IMR-90 (cell line): ENCODE results near the gene CUBN. TPM values are rescaled to one million over a fixed set of nuclear protein-coding genes. Genes with fewer than 3 reads are reported as not detected.

ENCODE experiments used
- ATAC-seq: fragments of 200-7000 bp; cut with Tn5 transposase; 2 replicates; pipeline ENCODE4 v1.9.1; 2020; ENCODE audit warnings: low read depth, mild to moderate bottlenecking, moderate library complexity
- BruUV-seq: library from RNA; stranded (reverse); fragments of 400-500 nt; replicated peaks from 2 replicates; lab custom pipeline; 2021; lab: Mats Ljungman, UMichigan
- CTCF ChIA-PET: fragments of 300-600 bp; formaldehyde crosslinking; extraction: SDS; loops from one replicate; lab custom pipeline; 2021; ENCODE audit warnings: antibody characterized with exemption; lab: Yijun Ruan, JAX
- POLR2A ChIA-PET: fragments of 300-600 bp; sonication (Branson Sonifier 250); formaldehyde crosslinking; loops from one replicate; lab custom pipeline; 2022; ENCODE audit warnings: antibody characterized with exemption; ENCODE audit not compliant: unreplicated experiment; lab: Charles Lee
- DNase-seq: peaks from one replicate; pipeline ENCODE4 v3.0.0; 2013
- H2AFZ ChIP-seq: replicated peaks from 2 replicates; pipeline ENCODE3; 2013; ENCODE audit warnings: low read length, mild to moderate bottlenecking; ENCODE audit not compliant: poor library complexity
- H2AK5ac ChIP-seq: 2 replicates; pipeline ENCODE4 v1.6.1; 2013; ENCODE audit warnings: low read depth, low read length, inconsistent platforms
- H2AK9ac ChIP-seq: replicated peaks from 2 replicates; pipeline ENCODE3; 2013; ENCODE audit warnings: mild to moderate bottlenecking, low read depth, low read length, moderate library complexity; ENCODE audit not compliant: poor library complexity
- H2BK120ac ChIP-seq: 2 replicates; pipeline ENCODE4 v1.6.1; 2013; ENCODE audit warnings: low read depth, low read length, inconsistent platforms
- H2BK15ac ChIP-seq: 3 replicates; pipeline ENCODE4 v1.6.1; 2013; ENCODE audit warnings: low read depth, low read length, inconsistent platforms
- H2BK20ac ChIP-seq: 2 replicates; pipeline ENCODE4 v1.6.1; 2013; ENCODE audit warnings: low read depth, mild to moderate bottlenecking, inconsistent platforms, low read length, moderate library complexity
- H2BK5ac ChIP-seq: 2 replicates; pipeline ENCODE4 v1.6.1; 2013; ENCODE audit warnings: mild to moderate bottlenecking, low read depth, low read length, inconsistent platforms; ENCODE audit not compliant: poor library complexity, severe bottlenecking
- H3K14ac ChIP-seq: replicated peaks from 2 replicates; pipeline ENCODE4 v1.6.1; 2013; ENCODE audit warnings: low read depth, low read length, inconsistent platforms
- H3K18ac ChIP-seq: 2 replicates; pipeline ENCODE4 v1.6.1; 2013; ENCODE audit warnings: low read depth, low read length, control low read depth
- H3K23ac ChIP-seq: 2 replicates; pipeline ENCODE4 v1.6.1; 2013; ENCODE audit warnings: low read depth, low read length, inconsistent platforms
- H3K27ac ChIP-seq: 2 replicates; pipeline ENCODE4 v1.5.1; 2013; ENCODE audit warnings: mild to moderate bottlenecking, control low read depth, low read length; ENCODE audit not compliant: insufficient read depth
- H3K27me3 ChIP-seq: 2 replicates; pipeline ENCODE4 v1.6.1; 2013; ENCODE audit warnings: low read length; ENCODE audit not compliant: control insufficient read depth, insufficient read depth
- H3K36me3 ChIP-seq: 2 replicates; pipeline ENCODE4 v1.6.1; 2013; ENCODE audit warnings: low read length, mixed read lengths; ENCODE audit not compliant: control insufficient read depth, insufficient read depth
- H3K4ac ChIP-seq: 2 replicates; pipeline ENCODE4 v1.6.1; 2013; ENCODE audit warnings: low read depth, low read length, inconsistent platforms
- H3K4me1 ChIP-seq: 2 replicates; pipeline ENCODE4 v1.6.1; 2013; ENCODE audit warnings: low read length, mixed read lengths; ENCODE audit not compliant: control insufficient read depth, insufficient read depth
- H3K4me2 ChIP-seq: 2 replicates; pipeline ENCODE4 v1.6.1; 2013; ENCODE audit warnings: low read depth, mild to moderate bottlenecking, control low read depth, low read length, moderate library complexity
- H3K4me3 ChIP-seq: 2 replicates; pipeline ENCODE4 v1.5.1; 2013; ENCODE audit warnings: low read depth, mild to moderate bottlenecking, control low read depth, low read length, moderate library complexity; ENCODE audit not compliant: insufficient read depth
- H3K56ac ChIP-seq: 2 replicates; pipeline ENCODE4 v1.6.1; 2013; ENCODE audit warnings: low read length, inconsistent platforms; ENCODE audit not compliant: insufficient read depth; ENCODE audit errors: extremely low read depth
- H3K79me1 ChIP-seq, 2 experiments: 2 replicates each; pipeline ENCODE4 v1.6.1; 2013; ENCODE audit warnings: low read length in 2 of 2, inconsistent platforms in 1 of 2, low read depth in 1 of 2
- H3K9ac ChIP-seq: 2 replicates; pipeline ENCODE4 v1.6.1; 2013; ENCODE audit warnings: low read depth, low read length, control low read depth
- H3K9me1 ChIP-seq: 2 replicates; pipeline ENCODE4 v1.6.1; 2013; ENCODE audit warnings: low read length, inconsistent platforms; ENCODE audit not compliant: insufficient read depth
- H3K9me3 ChIP-seq: 2 replicates; pipeline ENCODE4 v1.6.1; 2013; ENCODE audit warnings: low read length; ENCODE audit not compliant: control insufficient read depth, insufficient read depth
- H4K20me1 ChIP-seq: 2 replicates; pipeline ENCODE4 v1.6.1; 2013; ENCODE audit warnings: low read length, inconsistent platforms; ENCODE audit not compliant: insufficient read depth
- H4K5ac ChIP-seq: 2 replicates; pipeline ENCODE4 v1.6.1; 2013; ENCODE audit warnings: mild to moderate bottlenecking, low read depth, low read length, control low read depth
- H4K8ac ChIP-seq, 2 experiments: 2 replicates each; pipeline ENCODE4 v1.6.1; 2013; ENCODE audit warnings: low read depth in 2 of 2, low read length in 2 of 2, control low read depth in 1 of 2, inconsistent platforms in 1 of 2
- H4K91ac ChIP-seq: 2 replicates; pipeline ENCODE4 v1.6.1; 2013; ENCODE audit warnings: low read depth, low read length, inconsistent platforms; ENCODE audit not compliant: insufficient read depth
- BHLHE40 ChIP-seq: fragments of 150-350 bp; IDR thresholded peaks from 2 replicates; pipeline ENCODE4 v1.6.1; 2016; ENCODE audit warnings: mild to moderate bottlenecking, low read depth, low read length
- CEBPB ChIP-seq: IDR thresholded peaks from 2 replicates; pipeline ENCODE4 v1.6.1; 2012; ENCODE audit warnings: low read depth, low read length, improper control_type of control experiment
- NFE2L2 ChIP-seq: fragments of 150-350 bp; IDR thresholded peaks from 2 replicates; pipeline ENCODE4 v1.6.1; 2016; ENCODE audit warnings: low read depth, mild to moderate bottlenecking, low read length
- RFX5 ChIP-seq: IDR thresholded peaks from 2 replicates; pipeline ENCODE4 v1.8.0; 2012; ENCODE audit warnings: low read depth, mild to moderate bottlenecking, low read length, moderate library complexity
- SMC3 ChIP-seq: fragments of 150-350 bp; IDR thresholded peaks from 2 replicates; pipeline ENCODE4 v1.6.1; 2016; ENCODE audit warnings: low read depth, mild to moderate bottlenecking, antibody characterized with exemption, low read length, moderate library complexity
- USF2 ChIP-seq: fragments of 150-350 bp; IDR thresholded peaks from 2 replicates; pipeline ENCODE4 v1.6.1; 2017; ENCODE audit warnings: mild to moderate bottlenecking, antibody characterized with exemption, low read length, low read depth
- WGBS, 2 experiments: methylation state at CpG; one replicate each; pipeline versions ENCODE4 v1.1.5 to v1.1.7; 2013; ENCODE audit warnings: missing lambda C conversion rate in 2 of 2; ENCODE audit not compliant: insufficient read length in 1 of 2; ENCODE audit errors: extremely low coverage in 2 of 2; 5-methylcytosine and 5-hydroxymethylcytosine counted together
- dilution Hi-C: fragments of 300-500 bp; cut with HindIII; formaldehyde crosslinking; loops from one replicate; pipeline ENCODE4 v1.14.3; 2018; ENCODE audit warnings: low sequenced_read_pairs; ENCODE audit not compliant: unreplicated experiment
- in situ Hi-C: fragments of 300-500 bp; cut with MboI; formaldehyde crosslinking; loops from 3 replicates; pipeline ENCODE4 v1.14.3; 2019; ENCODE audit warnings: low sequenced_read_pairs, inconsistent platforms, mixed read lengths
- intact Hi-C: fragments of 100-400 bp; cut with micrococcal nuclease; formaldehyde crosslinking; loops from 2 replicates; pipeline ENCODE4 v1.10.0; 2022
- polyA plus RNA-seq, 3 experiments: library from polyadenylated mRNA; depleted of rRNA; stranded (reverse); fragments of >200 nt; gene quantifications; 2 replicates each; pipeline ENCODE4 v1.2.3, GENCODE V29; 2012; ENCODE audit warnings: low replicate concordance in 1 of 3
- total RNA-seq: library from RNA; depleted of rRNA; stranded (reverse); fragments of >200 nt; gene quantifications from 2 replicates; pipeline ENCODE4 v1.2.3, GENCODE V29; 2012
- TF ChIP-seq, protein P1 (sequence below): fragments of 150-350 bp; IDR thresholded peaks from 2 replicates; pipeline ENCODE4 v1.6.1; 2016; ENCODE audit warnings: low read depth, mild to moderate bottlenecking, low read length, moderate library complexity, borderline replicate concordance

Gene CUBN
- total and polyA plus RNA-seq, 2 of the 4 experiments (the other 2 are of a cell fraction), result 0.19 to 0.54 TPM

DNA sequence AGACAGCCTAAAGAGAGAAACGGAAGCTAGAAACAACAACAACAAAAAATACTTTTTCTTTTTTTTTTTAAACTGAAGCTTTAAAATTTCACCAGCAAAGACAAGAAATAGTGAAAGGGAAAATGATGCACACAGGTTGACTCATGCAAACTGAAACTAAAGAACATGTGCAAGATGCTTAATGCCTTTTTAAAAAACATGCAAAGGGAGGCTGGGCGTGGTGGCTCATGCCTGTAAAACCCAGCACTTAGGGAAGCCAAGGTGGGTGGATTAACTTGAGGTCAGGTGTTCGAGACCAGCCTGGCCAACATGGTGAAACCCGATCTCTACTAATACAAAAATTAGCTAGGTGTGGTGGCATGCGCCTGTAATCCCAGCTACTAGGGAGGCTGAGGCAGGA, 15.1 kb upstream of the CUBN start:
- Histone ChIP-seq H4K91ac (no peak overlapping the region), H3K4me3 (no peak overlapping the region), H2AFZ (no peak overlapping the region), H3K18ac (no peak overlapping the region), H2BK120ac (no peak overlapping the region), H3K27ac (no peak overlapping the region), H3K4me2 (no peak overlapping the region), H3K36me3 (no peaks in the 10 kb centered on the region), H3K9me1 (peaks cover 3% of the 10 kb centered on the region; the same call in 1 of the 2 replicates), H2BK20ac (no peak overlapping the region), H3K23ac (no peak overlapping the region), H3K4me1 (peaks cover 8% of the 10 kb centered on the region), H2BK5ac (no peak overlapping the region), H3K14ac (no peak overlapping the region), H3K9ac (no peak overlapping the region), H2BK15ac (no peak overlapping the region), H4K20me1 (no peaks in the 10 kb centered on the region), H2AK5ac (no peak overlapping the region), H3K79me1 (no peaks in the 10 kb centered on the region; a peak in 1 of 4 replicates), H3K4ac (no peak overlapping the region), H2AK9ac (no peak overlapping the region), H4K5ac (no peak overlapping the region), H3K9me3 (no peaks in the 10 kb centered on the region), H4K8ac (0 out of 4 replicates have a peak overlapping the region, but pooled peaks of 1 of the 2 experiments have one; percentile 9), H3K56ac (no peak overlapping the region), H3K27me3 (no peaks in the 10 kb centered on the region)
- dilution Hi-C loops (no loop called here), in situ Hi-C loops (no loop called here), intact Hi-C loops (no loop called here)
- ATAC-seq, result no peak
- peak; percentile 55 for DNase-seq
- ChIA-PET CTCF (interaction anchor here (0.6 kb wide), 4 partner anchors 10 to 794 kb away, joined by 3 to 7 read pairs (median 4); no protein-coding TSS in a partner anchor), POLR2A (no interaction called here)
- TF ChIP-seq CEBPB (no peak), RFX5 (no peak), NFE2L2 (no peak), SMC3 (no peak), BHLHE40 (no peak), USF2 (no peak)
- TF ChIP-seq, protein P1, sequence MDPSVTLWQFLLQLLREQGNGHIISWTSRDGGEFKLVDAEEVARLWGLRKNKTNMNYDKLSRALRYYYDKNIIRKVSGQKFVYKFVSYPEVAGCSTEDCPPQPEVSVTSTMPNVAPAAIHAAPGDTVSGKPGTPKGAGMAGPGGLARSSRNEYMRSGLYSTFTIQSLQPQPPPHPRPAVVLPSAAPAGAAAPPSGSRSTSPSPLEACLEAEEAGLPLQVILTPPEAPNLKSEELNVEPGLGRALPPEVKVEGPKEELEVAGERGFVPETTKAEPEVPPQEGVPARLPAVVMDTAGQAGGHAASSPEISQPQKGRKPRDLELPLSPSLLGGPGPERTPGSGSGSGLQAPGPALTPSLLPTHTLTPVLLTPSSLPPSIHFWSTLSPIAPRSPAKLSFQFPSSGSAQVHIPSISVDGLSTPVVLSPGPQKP, result no peak
- WGBS, 2 experiments, result no CpG with 5 or more reads among the region's 5 CpGs
- BruUV-seq, result no TSS peak
